Lung microvascular endothelial cell (primary cell): ENCODE data around the gene SUSD4. TPM values are rescaled to one million over a fixed set of nuclear protein-coding genes. Genes with fewer than 3 reads are reported as not detected.

ENCODE experiments used
- DNase-seq, 2 donors: peaks; one replicate each; pipeline versions ENCODE4 v3.0.0 to v3.0.0-alpha.2; 2010; ENCODE audit warnings: low read depth in 2 of 2
- total RNA-seq: library from RNA; depleted of rRNA; stranded (reverse); fragments of >200 nt; gene quantifications from 2 replicates; pipeline ENCODE4 v1.2.1, GENCODE V29; 2014

The SUSD4 gene
- total RNA-seq, 1 donor from 2014 or later, result 0.20 TPM

DNA sequence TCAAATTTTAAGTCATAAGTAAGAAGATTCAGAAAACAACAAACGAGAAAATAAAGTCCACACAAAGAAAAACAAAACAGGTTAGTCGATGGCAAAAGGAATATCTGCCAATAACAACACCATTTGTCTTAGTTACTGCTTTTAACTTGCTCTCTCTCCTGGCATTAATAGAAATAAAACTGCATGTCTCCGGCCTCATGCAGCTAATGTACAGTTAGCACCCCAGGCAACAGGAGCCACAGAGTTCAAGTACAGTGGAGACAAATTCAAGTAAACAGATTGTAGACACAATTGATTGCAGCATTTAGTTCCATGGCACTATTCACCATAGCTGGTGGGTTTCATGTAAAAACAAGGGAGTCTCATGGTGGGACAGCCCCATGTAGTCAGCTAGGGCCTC, 33.5 kb downstream of the SUSD4 start:
- DNase-seq, result no peak

DNA sequence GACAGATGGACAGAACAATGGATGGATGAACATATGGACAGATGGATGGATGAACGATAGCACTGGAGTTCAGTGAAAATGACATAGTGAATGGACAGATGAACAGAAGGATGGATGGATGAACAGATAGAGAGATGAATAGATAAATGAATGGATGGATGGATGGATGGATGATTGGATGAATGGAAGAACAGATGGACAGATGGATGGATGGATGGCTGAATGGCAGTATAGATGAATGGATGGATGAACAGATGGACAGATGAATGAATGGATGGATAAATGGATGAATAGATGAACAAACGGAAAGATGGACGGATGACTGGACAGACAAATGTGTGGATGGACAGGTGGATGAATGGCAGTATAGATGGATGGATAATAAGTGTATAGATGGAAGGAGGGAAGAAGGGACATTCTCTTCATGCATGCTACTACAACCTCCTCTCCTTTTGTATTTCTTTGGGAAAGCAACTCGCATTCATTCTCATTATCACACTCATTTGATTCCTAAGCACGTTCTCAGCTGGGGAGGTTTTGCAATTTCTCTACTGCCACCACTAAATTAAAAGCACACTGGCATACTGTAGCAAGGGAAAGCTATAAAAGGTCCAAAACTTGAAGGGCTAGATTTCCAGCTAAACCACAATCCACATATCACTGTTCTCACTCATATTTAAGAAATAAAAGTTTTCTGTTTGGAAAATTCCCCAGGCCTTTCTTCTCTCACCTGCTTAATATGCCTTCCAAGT, 34.1 kb downstream of the SUSD4 start:
- no peak for DNase-seq

DNA sequence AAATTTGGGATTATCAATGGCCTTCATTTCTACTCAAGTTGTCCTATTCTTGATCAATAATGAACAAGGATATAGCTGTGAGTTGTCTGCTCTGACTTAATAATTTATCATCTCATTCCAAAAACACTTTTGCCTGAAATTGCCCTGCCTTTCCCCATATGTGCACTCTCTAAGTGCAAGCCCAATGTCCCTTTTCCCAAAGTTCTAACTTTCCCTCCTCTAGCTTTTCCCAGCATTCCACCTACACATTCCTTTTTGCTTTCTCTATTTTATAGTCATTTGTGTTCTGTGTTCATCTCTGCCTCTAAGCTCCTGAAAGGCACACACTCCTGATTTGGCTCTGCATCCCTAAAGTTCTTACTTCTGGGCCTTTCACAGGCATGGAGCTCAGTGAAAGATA, 34.7 kb downstream of the SUSD4 start:
- DNase-seq, result no peak

DNA sequence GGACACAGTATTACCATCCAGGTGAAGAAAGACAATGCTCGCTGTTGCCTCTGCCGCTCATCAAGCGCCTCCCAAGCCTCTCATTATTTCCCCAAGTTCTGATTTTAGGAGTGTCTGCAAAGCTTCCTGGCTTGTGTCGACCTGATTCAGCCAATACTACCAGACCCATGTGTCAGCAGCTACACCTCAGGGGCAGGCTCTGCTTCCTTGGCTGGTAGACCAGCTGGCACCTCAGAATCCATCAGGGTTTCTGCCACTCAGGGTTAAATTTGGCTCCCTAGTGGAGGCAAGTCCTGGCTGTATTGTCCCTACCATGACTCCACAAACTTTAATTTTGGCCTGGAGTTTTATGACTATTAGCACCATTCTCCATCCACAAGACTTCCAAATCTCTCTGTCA, 35.4 kb downstream of the SUSD4 start:
- no peak for DNase-seq

DNA sequence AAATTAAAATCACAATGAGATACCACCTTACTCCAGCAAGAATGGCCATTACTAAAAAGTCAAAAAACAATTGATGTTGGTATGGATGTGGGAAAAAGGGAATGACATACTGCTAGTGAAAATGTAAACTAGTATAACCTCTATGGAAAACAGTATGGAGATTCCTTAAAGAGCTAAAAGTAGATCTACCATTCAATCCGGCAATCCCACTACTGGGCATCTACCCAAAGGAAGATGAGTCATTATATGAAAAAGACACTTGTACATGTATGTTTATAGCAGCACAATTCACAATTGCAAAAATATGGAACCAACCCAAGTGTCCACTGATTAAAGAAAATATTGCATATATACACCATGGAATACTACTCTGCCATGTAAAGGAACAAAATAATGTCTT, 37.2 kb downstream of the SUSD4 start:
- no peak for DNase-seq

DNA sequence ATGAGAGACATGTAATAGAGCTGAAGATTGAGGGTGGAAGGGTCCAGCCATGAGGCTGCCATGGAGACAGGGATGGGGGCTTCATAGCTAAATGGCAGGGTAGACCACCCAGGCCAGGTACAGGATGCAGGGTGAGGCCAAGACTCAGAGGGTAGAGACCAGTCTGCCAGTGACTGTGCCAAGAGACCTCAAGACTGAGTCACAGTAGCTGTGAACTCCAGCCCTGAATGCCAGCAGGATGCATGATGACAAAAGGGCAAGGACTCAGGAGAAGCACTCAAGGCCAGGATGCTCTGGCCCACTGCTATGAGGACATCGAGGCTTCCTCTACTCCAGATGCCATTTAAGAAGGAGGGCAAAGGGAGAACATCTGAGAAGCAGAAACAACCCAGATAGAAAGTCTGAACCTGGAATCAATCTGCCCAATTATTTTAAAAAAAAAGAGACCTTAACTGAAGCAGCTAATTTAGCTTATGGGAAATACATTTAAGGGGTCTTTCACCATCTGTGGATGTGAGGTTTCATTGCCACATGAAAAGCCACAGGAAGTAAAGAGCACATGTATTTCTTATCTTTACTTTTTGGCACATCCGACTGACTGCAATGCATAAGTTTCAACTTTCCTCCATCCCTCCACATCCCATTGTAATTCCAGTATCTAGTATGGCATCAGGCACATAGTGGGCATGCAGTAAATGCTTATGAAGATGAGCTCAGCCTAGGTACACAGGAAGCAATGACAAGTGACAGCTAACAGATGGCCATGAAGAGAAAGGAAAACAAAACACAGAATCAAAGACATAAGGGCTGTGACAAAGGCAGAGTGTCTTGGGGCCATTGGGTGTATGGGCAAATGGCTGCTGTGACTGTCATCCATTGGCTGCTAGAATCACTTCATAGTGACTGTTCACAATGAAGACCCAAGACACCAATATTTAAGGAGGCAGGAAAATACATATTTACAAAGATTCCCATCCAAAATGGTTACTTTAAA, 40.2 kb downstream of the SUSD4 start:
- DNase-seq, result no peak

DNA sequence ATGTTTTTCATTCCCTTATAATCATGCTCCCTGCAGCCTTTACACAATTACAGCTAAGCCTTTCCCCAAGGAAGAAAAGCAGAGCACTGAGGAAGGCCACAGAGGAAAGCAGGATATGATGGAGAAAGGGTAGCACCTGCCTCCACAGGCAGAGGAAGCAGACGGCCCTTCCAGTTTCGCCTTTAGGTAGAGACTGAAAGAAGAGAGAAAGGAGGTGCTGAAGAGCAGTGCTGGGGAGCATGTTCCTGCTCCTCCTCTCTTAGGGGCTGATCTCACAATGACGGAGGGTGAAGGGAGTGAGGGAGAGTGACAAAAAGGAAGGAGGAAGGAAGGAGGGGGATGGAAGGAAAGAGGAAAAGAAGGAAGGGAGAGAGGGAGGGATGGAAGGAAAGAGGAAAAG, 41.1 kb downstream of the SUSD4 start:
- DNase-seq, result no peak

DNA sequence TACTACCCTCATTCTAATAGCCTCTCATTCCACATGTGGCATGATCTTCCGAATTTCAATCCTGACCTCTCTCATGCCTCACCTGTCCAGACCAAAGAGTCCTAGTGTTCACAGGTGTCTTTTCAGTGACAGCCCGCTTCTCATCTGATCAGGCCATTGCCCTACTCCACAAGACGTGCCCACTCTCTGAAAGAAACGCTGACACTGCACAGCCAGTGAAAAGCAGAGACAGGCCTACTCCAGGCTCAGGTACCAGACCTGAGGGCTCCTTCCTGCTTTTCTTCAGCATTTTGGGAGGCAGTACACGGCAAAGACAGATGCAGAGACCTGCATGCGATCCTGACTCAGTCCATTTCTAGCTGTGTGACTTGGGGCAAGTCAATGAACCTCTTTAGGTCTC, 43.0 kb downstream of the SUSD4 start:
- DNase-seq, result no peak

DNA sequence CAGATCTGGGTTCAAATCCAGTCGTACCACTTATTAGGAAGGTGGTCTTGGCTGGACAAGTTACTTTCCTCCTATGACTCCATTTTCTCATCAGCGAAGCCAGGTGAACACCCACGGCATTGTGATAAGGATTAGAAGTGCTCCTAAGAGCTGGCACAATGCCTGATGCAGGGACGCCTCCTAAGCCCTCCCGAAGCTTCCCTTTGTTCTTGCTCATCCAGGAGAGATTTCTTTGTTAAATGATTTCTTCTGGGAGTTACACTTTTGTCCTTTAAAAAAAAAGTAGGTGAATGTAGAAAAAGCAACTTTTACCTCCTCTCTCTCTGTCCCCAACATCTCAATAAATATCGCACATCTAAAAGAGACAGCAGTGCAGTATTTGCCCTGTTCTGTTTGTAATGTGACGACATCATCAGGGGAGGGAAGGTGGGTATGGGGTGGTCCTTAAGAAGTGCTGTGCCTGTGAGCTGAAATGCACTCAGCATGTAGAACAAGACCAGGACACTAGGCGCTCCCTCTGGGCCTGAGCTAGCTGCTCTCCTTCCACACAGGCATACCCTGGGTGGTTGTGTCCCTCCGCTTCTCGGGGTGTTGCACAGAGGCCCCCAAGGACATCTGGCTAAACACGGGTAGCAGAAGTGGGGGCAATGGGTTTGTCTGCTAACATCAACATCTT, 43.9 kb downstream of the SUSD4 start:
- DNase-seq, result no peak

DNA sequence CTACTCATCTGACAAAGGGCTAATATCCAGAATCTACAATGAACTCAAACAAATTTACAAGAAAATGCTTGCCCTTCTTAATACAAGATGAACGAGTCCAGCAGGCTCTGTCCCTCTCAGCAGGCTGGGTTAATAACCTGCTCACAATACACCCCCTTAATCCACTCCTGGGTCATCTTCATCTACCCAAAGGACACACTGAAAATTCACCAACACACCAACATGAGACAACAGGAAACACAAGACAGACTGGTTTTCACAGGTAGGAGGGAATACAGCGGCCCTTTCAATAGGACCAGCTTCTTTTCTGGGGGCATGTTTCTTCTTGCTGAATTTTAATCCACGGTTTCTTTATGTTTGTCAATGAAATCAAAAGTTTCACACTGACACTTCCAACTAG, 44.6 kb downstream of the SUSD4 start:
- DNase-seq, result no peak

DNA sequence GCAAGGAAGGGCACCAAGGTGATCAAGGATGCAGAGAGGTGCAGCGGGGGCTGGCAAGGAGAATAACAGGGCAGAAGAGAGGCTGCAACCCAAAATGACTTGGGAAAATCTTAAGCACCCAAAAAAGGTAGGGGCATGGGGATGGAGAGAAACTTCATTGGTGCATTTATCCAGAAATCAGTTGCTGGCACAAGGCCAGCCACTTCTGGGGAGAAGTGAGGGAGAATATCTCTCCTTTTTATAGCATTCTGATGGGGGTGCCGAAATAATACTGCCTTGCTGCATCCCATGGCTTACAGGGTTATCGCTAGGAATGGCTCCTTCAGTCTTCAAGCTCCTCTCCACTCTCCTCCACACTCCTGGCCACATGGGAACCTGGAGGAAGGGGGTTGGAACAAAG, 47.9 kb downstream of the SUSD4 start:
- no peak for DNase-seq

DNA sequence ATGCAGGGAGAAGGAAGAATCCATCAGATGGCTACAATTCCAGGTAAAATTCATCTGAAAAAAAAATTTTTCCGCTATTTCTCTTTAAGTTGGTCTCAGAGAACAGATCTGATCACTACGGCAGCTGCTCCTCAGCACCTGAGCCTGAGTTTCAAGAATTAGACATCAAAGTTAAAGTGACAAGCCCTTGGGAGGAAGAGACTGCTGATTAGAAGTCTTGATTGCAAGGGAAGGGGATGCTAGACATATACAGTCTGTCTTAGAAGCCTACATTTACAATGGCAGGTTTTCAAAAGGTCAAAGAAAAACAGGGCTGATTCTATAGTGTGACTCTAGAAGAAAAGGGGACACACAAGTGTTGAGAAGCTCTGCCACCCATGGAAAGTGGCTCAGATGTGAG, 48.3 kb downstream of the SUSD4 start:
- no peak for DNase-seq

DNA sequence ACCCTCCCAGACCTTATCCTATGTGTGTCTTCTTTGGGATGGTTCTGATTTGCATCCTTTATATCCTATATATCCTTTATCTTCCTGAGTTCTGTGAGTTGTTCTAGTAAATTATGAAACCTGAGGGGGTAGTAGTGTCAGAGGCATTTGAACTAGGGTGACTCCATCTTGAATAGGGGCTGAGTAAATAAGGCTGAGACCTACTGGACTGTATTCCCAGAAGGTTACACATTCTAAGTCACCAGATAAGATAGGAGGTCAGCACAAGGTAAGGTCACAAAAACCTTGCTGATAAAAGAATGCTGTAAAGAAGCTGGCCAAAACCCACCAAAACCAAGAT, 50.6 kb downstream of the SUSD4 start:
- DNase-seq, result no peak

DNA sequence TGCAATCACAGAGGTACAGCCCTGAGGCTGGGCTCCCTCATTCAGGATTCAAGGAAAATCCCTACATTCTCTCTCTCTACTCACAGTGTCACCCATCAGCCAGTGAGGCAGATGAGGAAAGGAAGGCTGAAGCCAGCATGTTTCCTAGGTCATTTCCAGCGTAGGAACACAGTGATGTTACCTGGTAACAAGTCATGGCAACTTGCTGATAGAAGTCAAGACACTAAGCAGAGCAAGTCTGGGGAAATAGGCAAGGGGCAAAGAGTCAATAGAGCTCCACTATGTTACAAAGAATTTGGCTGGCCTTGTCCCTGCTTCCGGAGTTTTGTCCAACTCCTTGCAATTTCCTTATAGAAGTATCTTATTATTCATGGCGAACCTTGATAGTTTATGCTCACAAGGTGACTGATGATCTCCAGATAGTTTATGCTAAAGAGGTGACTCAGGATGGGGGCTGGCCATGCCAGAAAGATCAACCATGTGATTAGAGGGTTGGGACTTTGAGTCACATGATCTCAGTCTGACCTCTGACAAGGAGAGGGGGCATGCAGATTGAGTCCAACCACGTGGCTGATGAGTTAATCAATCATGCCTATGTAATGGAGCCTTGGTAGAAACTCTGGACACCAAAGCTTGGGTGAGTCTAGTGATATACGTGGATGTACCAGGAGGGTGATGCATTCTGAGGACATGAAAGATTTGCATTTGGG, 51.1 kb downstream of the SUSD4 start:
- no peak for DNase-seq

DNA sequence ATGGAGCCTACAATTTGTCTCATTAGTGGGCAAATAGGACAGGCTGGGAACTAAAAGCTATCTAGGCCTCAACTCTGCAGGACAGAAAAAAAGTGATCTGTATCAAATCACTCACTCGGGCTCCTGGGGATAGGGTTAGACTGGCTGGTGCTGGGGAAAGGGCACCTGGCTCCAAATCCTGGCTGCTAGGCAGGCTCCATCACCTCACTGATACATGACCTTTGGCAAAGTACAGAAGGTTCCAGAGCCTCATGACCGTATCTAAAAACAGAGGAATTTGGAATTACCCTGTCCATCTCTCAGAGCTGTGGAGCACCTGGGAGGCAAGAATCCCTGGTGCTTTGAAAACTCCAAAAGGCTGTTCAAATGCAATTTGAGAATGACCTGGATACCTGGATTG, 51.7 kb downstream of the SUSD4 start:
- no peak for DNase-seq

DNA sequence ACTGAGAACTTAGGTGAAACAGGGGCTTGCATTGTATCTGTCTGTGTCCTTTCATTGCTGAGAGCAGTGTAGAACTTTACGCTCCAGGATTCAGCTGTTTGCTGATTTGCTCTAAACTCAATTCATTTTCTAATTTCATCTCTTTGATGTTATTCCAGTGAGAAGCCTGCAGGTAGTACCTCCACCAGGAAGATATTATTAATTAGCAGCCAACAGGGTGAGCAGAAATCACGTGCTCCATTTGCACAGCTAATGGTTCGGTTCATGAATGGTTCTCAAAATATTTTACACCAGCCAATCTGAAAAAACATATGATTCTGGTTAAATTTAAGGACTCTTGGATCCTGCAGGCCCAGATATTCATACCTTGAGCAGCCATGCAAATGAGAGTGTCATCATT, 52.1 kb downstream of the SUSD4 start:
- no peak for DNase-seq

DNA sequence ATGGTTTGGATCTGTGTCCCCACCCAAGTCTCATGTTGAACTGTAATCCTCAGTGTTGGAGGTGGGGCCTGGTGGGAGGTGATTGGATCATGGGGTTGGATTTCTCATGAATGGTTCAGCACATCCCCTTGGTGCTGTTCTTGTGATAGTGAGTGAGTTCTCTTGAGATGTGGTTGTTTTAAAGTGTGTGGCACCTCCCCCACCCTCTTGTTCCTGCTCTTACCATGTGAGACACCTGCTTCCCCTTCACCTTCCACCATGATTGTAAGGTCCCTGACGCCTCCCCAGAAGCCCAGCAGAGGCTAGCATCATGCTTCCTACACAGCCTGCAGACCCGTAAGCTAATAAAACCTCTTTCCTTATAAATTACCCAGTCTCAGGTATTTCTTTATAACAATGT, 55.8 kb downstream of the SUSD4 start:
- DNase-seq, result no peak

DNA sequence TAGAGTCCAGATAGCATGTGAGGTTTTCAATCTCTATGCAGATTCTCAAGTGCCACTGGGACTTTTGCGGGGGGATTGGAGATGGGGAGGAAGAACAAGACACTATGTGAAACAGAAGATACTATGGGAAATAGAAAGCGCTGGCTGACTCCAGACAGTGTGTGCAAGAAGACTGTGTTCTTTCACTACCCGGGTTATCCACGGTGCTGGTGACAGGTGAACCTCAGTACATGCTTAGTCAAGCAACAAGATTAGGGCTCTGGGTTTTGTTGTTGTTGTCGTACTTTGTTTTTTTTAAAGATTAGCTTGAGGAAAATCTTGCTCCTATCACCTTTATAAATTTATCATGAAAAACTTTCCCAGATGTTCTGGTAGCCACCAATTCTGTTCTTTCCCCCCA, 56.4 kb downstream of the SUSD4 start:
- DNase-seq, result no peak

DNA sequence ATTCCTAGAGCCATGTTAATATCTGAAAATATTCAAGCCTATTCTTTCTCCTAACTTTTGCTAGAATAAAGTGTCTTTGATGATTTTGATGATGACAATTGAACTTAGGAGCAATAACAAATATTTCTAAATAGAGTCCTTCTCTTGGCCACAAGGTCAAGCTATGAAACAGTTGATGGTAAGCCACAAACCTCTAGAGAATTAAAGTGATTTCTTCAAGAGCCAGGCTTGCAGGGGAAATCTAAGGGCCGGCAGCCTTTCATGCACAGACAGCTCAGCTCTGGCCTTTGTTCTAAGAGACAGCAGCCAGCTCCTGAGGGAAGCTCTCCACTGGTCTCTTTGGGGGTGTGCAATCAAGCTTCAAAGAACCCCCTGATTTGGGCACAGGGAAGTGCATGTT, 59.0 kb downstream of the SUSD4 start:
- DNase-seq, result no peak

DNA sequence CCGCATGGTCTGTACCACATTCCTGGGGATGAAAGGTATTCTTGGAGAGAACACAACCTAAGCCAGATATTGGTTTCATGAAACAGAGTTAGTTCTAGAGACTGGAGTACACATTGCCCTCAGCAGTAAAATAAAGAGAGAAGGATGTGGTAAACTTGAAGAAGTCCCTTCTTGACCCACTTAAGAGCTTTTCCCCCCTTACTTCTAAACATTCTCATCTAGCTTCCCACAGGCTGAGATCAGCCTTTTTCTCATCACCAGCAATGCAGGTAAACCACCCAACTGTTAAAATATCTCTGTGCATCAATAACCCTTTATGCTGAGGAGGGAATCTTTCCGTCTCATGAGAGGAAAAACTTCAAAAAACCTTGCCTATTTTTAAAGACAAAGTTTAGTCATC, 62.6 kb downstream of the SUSD4 start:
- no peak for DNase-seq

DNA sequence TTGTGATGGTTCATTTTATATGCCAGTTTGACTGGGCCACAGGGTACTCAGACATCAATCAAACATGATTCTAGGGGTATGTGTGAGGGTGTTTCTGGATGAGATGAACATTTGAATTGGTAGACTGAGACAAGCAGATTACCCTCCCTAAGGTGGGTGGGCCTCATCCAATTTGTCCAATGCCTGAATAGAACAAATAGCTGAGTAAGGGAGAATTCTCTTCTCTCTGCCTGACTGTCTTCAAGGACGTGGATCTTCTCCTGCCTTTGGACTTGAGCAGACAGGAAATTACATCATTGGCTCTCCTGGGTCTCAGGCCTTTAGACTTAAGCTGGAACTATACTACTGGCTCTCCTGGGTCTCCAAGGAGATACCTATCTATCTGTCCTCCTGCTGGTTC, 64.4 kb downstream of the SUSD4 start:
- peak in 1 of 2 donors; percentile 20 for DNase-seq

DNA sequence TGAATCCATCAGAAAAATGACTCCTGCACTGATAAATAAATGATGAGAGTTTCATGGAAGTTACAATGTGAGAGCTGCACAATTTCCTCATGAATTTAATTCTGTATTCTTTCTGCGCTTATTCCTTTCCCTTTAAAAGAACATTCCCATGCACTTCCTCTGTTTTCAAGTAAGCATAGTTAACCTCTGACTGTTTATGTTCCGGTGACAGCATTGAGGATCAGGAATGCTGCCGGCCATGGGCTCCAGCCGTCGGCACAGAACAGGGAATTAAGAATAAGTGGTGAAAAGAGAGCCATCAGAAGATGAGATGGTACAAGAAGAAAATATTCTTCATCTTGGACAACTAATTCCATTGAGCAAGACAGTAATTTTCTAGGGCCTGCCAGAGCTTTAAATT, 65.3 kb downstream of the SUSD4 start:
- peak in 1 of 2 donors; percentile 60 for DNase-seq
